ENCODE results near the gene GNAZ. TPM values are rescaled to one million over a fixed set of nuclear protein-coding genes. Genes with fewer than 3 reads are reported as not detected.
A peak's percentile ranks its signal among the peaks of the same experiment; 100 is the strongest.

The GNAZ gene
- total RNA-seq, 1 experiment from 2014 or later = 5.0 TPM

DNA sequence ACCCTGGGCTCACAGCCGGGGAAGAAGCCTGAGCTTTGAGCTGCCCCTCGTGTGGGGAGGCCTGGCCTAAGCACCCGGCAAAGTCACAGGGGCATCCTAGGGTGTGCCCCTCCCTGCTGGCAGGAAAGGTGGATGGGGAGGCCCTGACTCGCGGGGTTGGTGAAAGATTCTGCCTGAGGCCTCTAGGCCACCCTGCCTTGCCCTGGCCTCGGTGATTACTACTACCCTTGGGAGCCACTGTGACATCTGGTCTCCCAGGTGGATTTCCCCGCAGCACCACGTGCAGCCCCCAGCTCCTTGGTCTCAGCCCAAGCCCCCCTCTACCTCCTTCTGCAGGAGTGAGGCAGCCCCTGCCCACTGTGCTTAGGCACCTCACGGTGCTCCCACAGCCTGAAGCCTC, 23.9 kb downstream of the GNAZ start:
- no CpG with 5 or more reads among the region's 9 CpGs for WGBS (ENCODE audit: extremely low coverage, insufficient read length, low lambda C conversion rate)
- TF ChIP-seq, protein P1, sequence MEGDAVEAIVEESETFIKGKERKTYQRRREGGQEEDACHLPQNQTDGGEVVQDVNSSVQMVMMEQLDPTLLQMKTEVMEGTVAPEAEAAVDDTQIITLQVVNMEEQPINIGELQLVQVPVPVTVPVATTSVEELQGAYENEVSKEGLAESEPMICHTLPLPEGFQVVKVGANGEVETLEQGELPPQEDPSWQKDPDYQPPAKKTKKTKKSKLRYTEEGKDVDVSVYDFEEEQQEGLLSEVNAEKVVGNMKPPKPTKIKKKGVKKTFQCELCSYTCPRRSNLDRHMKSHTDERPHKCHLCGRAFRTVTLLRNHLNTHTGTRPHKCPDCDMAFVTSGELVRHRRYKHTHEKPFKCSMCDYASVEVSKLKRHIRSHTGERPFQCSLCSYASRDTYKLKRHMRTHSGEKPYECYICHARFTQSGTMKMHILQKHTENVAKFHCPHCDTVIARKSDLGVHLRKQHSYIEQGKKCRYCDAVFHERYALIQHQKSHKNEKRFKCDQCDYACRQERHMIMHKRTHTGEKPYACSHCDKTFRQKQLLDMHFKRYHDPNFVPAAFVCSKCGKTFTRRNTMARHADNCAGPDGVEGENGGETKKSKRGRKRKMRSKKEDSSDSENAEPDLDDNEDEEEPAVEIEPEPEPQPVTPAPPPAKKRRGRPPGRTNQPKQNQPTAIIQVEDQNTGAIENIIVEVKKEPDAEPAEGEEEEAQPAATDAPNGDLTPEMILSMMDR (conservative IDR thresholded peaks at IDR 0.05) = no peak
- Histone ChIP-seq H4K8ac (replicated peaks; ENCODE audit: insufficient read length, low read depth, low read length) (no peak overlapping the region), H2BK20ac (ENCODE audit: low read depth, low read length, poor library complexity, severe bottlenecking) (no peak overlapping the region), H2BK15ac (ENCODE audit: low read depth, low read length) (no peak overlapping the region), H3K23ac (ENCODE audit: insufficient read length, low read depth, low read length) (no peak overlapping the region), H3K14ac (ENCODE audit: insufficient read depth, low read length) (no peak overlapping the region; the same call in 1 of the 2 replicates), H3K4me2 (ENCODE audit: insufficient read depth, insufficient read length, low read length) (no peak overlapping the region), H3K18ac (ENCODE audit: insufficient read length, low read depth, low read length) (no peak overlapping the region), H3K4me1 (ENCODE audit: insufficient read depth, low read length) (no peaks in the 10 kb centered on the region), H3K79me2 (ENCODE audit: insufficient read depth, low read length) (no peaks in the 10 kb centered on the region), H2AFZ (ENCODE audit: low read length) (no peak overlapping the region), H3K23me2 (ENCODE audit: insufficient read length, low read depth, low read length, poor library complexity, severe bottlenecking) (no peaks in the 10 kb centered on the region), H3K9ac (ENCODE audit: extremely low read depth, insufficient read length, low read length) (no peak overlapping the region), H4K91ac (ENCODE audit: insufficient read length, low read depth, low read length) (no peak overlapping the region), H3K56ac (ENCODE audit: insufficient read length, low read depth, low read length) (no peak overlapping the region), H3K27me3 (ENCODE audit: insufficient read depth, low read length) (no peaks in the 10 kb centered on the region), H4K5ac (ENCODE audit: insufficient read length, low read depth, low read length) (no peak overlapping the region), H2BK12ac (ENCODE audit: insufficient read length, low read depth, low read length) (no peak overlapping the region), H3K27ac (ENCODE audit: insufficient read length, low read depth, low read length) (no peak overlapping the region), H3K9me3 (ENCODE audit: control insufficient read depth, low read depth, low read length) (no peaks in the 10 kb centered on the region), H3K79me1 (ENCODE audit: insufficient read depth, low read depth, low read length, poor library complexity, severe bottlenecking) (no peaks in the 10 kb centered on the region), H2BK5ac (ENCODE audit: insufficient read length, low read length) (no peak overlapping the region), H3K4ac (ENCODE audit: low read depth, low read length) (no peak overlapping the region), H3T11ph (ENCODE audit: low read length) (no peak overlapping the region), H2BK120ac (ENCODE audit: low read depth, low read length, poor library complexity, severe bottlenecking) (no peak overlapping the region), H4K20me1 (ENCODE audit: control insufficient read depth, insufficient read depth, insufficient read length) (peaks cover 3% of the 10 kb centered on the region), H2AK5ac (ENCODE audit: insufficient read length, low read length) (no peak overlapping the region)
- no peak for DNase-seq
- no peaks in the 10 kb centered on the region for H3K9me3 Mint-ChIP-seq
- H3K4me1 Mint-ChIP-seq = peaks cover 0 to 9% of the 10 kb centered on the region in 2 experiments; a peak in 3 of 4 replicates
- no peaks in the 10 kb centered on the region; the same call in none of the 2 replicates for H3K27me3 Mint-ChIP-seq (ENCODE audit: low read depth)
- H3K36me3 Mint-ChIP-seq (ENCODE audit: insufficient read depth in 1 of 3, low read depth in 3 of 3) = peaks cover 0 to 13% (median 4%) of the 10 kb centered on the region in 3 experiments; a peak in 3 of 7 replicates
- 0 out of 7 replicates have a peak overlapping the region, but pooled peaks of 1 of the 3 experiments have one; percentile 65 for H3K27ac Mint-ChIP-seq
- no peak overlapping the region for H3K4me3 Mint-ChIP-seq
